HFF-Myc (cell line): Measurements from ENCODE around the gene MAPK8IP3.
"Not testable (repeated sequence)": the region's sequence is repeated elsewhere in the genome, so short reads cannot be mapped to it uniquely, and the experiment has no call there.

ENCODE experiments used
- DNase-seq: peaks from one replicate; pipeline ENCODE4 v3.0.0-alpha.2; 2011; ENCODE audit warnings: low read depth; ENCODE audit errors: extremely low read depth
- H3K4me3 ChIP-seq: replicated peaks from 2 replicates; pipeline ENCODE4 v1.5.1; 2011; ENCODE audit warnings: low read depth, mild to moderate bottlenecking, control low read depth, low read length
- CTCF ChIP-seq: IDR thresholded peaks from 2 replicates; pipeline ENCODE4 v1.5.1; 2012; ENCODE audit warnings: mild to moderate bottlenecking, low read depth, low read length, control low read depth; ENCODE audit errors: missing control alignments

Gene MAPK8IP3

GRCh38 chr16:1709356-1709755 is 3.4 kb downstream of the MAPK8IP3 start:
- no peak for DNase-seq
- H3K4me3 ChIP-seq = no peak overlapping the region
- no peak for TF ChIP-seq CTCF

- TF ChIP-seq CTCF = no peak
- no peak overlapping the region for H3K4me3 ChIP-seq
- no peak for DNase-seq
These were observed 5.0 kb downstream of the MAPK8IP3 start for GRCh38 chr16:1710811-1711507.

GRCh38 chr16:1712791-1713261 is 6.8 kb downstream of the MAPK8IP3 start:
- no peak for TF ChIP-seq CTCF
- DNase-seq = no peak
- H3K4me3 ChIP-seq = no peak overlapping the region

GRCh38 chr16:1713331-1713730 is 7.3 kb downstream of the MAPK8IP3 start:
- no peak overlapping the region for H3K4me3 ChIP-seq
- no peak for DNase-seq
- TF ChIP-seq CTCF = no peak

- no peak for TF ChIP-seq CTCF
- DNase-seq = no peak
- H3K4me3 ChIP-seq = no peak overlapping the region
These were observed 7.9 kb downstream of the MAPK8IP3 start for GRCh38 chr16:1713933-1714332.

- H3K4me3 ChIP-seq = no peak overlapping the region
- DNase-seq = no peak
- no peak for TF ChIP-seq CTCF
These were observed 9.2 kb downstream of the MAPK8IP3 start for GRCh38 chr16:1715220-1715619.

GRCh38 chr16:1718236-1718635 is 12.2 kb downstream of the MAPK8IP3 start:
- not testable (repeated sequence) for DNase-seq, H3K4me3 ChIP-seq

GRCh38 chr16:1719559-1720229 is 13.7 kb downstream of the MAPK8IP3 start:
- H3K4me3 ChIP-seq, DNase-seq: not testable (repeated sequence)
